K562 (cell line): ENCODE measurements around the gene LRRC59. TPM values are rescaled to one million over a fixed set of nuclear protein-coding genes. Genes with fewer than 3 reads are reported as not detected.

Experiments used
- ATAC-seq: fragments of 200-7000 bp; cut with Tn5 transposase; 3 replicates; pipeline ENCODE4 v1.9.1; 2020; ENCODE audit warnings: moderate library complexity
- BruUV-seq: library from RNA; stranded (reverse); fragments of 400-500 nt; replicated peaks from 2 replicates; lab custom pipeline; 2021; lab: Mats Ljungman, UMichigan
- CTCF ChIA-PET: fragments of 300-600 bp; formaldehyde crosslinking; extraction: SDS; loops from one replicate; lab custom pipeline; 2021; ENCODE audit warnings: low intra/inter-chr PET ratio; lab: Yijun Ruan, JAX
- POLR2A ChIA-PET: fragments of 300-600, 350-650 bp; sonication (Branson Sonifier 250); formaldehyde crosslinking; extraction: SDS; loops from one replicate; lab custom pipeline; 2021; ENCODE audit warnings: antibody characterized with exemption, inconsistent platforms; lab: Yijun Ruan, JAX
- DNase-seq, 4 experiments: peaks; one replicate each; pipeline versions ENCODE4 v3.0.0 to v3.0.0-alpha.2; 2011 to 2018; ENCODE audit warnings: low spot score in 3 of 4, mixed read lengths in 3 of 4; ENCODE audit errors: extremely low read depth in 1 of 4
- FAIRE-seq: peaks from 2 replicates; lab custom pipeline; 2011; peaks lifted over from hg19 to GRCh38; lab: Jason Lieb, UNC
- H2AFZ ChIP-seq: 2 replicates; pipeline ENCODE4 v1.6.0; 2011; ENCODE audit warnings: low read depth, low read length, control low read depth, inconsistent platforms
- H3K27ac ChIP-seq: fragments of 200-600 bp; 3 replicates; pipeline ENCODE4 v1.8.0; 2011; ENCODE audit warnings: low read depth, mild to moderate bottlenecking, control low read depth, inconsistent platforms, low read length, moderate library complexity, mixed read lengths; ENCODE audit errors: extremely low read depth
- H3K27me3 ChIP-seq, 2 experiments: fragments of 300-600 bp in 1 of 2; 2 replicates in 1 of 2; 3 replicates in 1 of 2; pipeline versions ENCODE4 v1.6.0 to v1.8.0; 2011; ENCODE audit warnings: inconsistent platforms in 2 of 2, low read length in 2 of 2, mild to moderate bottlenecking in 1 of 2, mixed read lengths in 1 of 2, moderate library complexity in 1 of 2; ENCODE audit not compliant: control insufficient read depth in 2 of 2, insufficient read depth in 2 of 2
- H3K36me3 ChIP-seq: fragments of 300-600 bp; 3 replicates; pipeline ENCODE4 v1.8.0; 2011; ENCODE audit warnings: mild to moderate bottlenecking, low read length, inconsistent platforms; ENCODE audit not compliant: control insufficient read depth, insufficient read depth
- H3K4me1 ChIP-seq, 2 experiments: fragments of 200-600 bp in 1 of 2; replicated peaks in 1 of 2; 2 replicates in 1 of 2; 3 replicates in 1 of 2; pipeline versions ENCODE4 v1.5.1 to v1.8.0; 2011; ENCODE audit warnings: inconsistent platforms in 2 of 2, low read length in 2 of 2, mild to moderate bottlenecking in 1 of 2, mixed read lengths in 1 of 2, moderate library complexity in 1 of 2; ENCODE audit not compliant: control insufficient read depth in 2 of 2, insufficient read depth in 2 of 2
- H3K4me2 ChIP-seq: 2 replicates; pipeline ENCODE4 v1.6.1; 2011; ENCODE audit warnings: low read length, control low read depth, inconsistent platforms, mixed read lengths; ENCODE audit not compliant: insufficient read depth
- H3K4me3 ChIP-seq: fragments of 200-600 bp; sonication (generic), shearing (Covaris generic); 2 replicates; pipeline ENCODE4 v1.5.1; 2016; ENCODE audit warnings: control low read depth, inconsistent platforms
- H3K79me2 ChIP-seq: fragments of 200-600 bp; 3 replicates; pipeline ENCODE4 v1.8.0; 2011; ENCODE audit warnings: low read length, inconsistent platforms; ENCODE audit not compliant: control insufficient read depth, insufficient read depth
- H3K9ac ChIP-seq, 2 experiments: 2 replicates each; pipeline versions ENCODE4 v1.6.0 to v1.6.1; 2011; ENCODE audit warnings: low read depth in 2 of 2, low read length in 2 of 2, control low read depth in 1 of 2, inconsistent platforms in 1 of 2, mild to moderate bottlenecking in 1 of 2, mixed read lengths in 1 of 2; ENCODE audit not compliant: insufficient read depth in 1 of 2
- H3K9me1 ChIP-seq: one replicate; pipeline ENCODE4 v1.6.0; 2011; ENCODE audit warnings: inconsistent platforms, mild to moderate bottlenecking, low read length, moderate library complexity; ENCODE audit not compliant: control insufficient read depth, insufficient read depth
- H3K9me3 ChIP-seq: replicated peaks from 2 replicates; pipeline ENCODE4 v1.5.1; 2011; ENCODE audit warnings: low read depth, low read length, inconsistent platforms; ENCODE audit not compliant: control insufficient read depth, insufficient read depth
- H4K20me1 ChIP-seq: replicated peaks from 2 replicates; pipeline ENCODE4 v1.6.1; 2011; ENCODE audit warnings: low read length, inconsistent platforms, mixed read lengths; ENCODE audit not compliant: control insufficient read depth, insufficient read depth
- CBX5 ChIP-seq: IDR thresholded peaks from 2 replicates; pipeline ENCODE4 v1.6.1; 2014; ENCODE audit warnings: low read depth, borderline replicate concordance
- CCAR2 ChIP-seq: fragments of 200-400 bp; formaldehyde crosslinking; IDR thresholded peaks from 2 replicates; pipeline ENCODE4 v1.6.1; 2017; ENCODE audit warnings: mild to moderate bottlenecking, low read depth, low read length
- CXXC5 ChIP-seq: fragments of 250-450 bp; sonication (Bioruptor Pico); IDR thresholded peaks from 2 replicates; pipeline ENCODE4 v1.8.0; 2022; ENCODE audit warnings: inconsistent platforms, mild to moderate bottlenecking, moderate library complexity
- HDAC8 ChIP-seq: fragments of 450-650 bp; IDR thresholded peaks from 2 replicates; pipeline ENCODE4 v1.6.1; 2016; ENCODE audit warnings: mild to moderate bottlenecking, missing genetic modification characterization, moderate library complexity, missing compliant biosample characterization
- KAT2B ChIP-seq: IDR thresholded peaks from one replicate; pipeline ENCODE4 v1.6.1; 2012; ENCODE audit warnings: low read depth, mild to moderate bottlenecking, control low read depth, inconsistent platforms, low read length, moderate library complexity
- KLF6 ChIP-seq: fragments of 250-450 bp; sonication (Bioruptor Pico); IDR thresholded peaks from 2 replicates; pipeline ENCODE4 v1.4.0; 2020; ENCODE audit warnings: mild to moderate bottlenecking, moderate library complexity, borderline replicate concordance
- MAFF ChIP-seq: IDR thresholded peaks from 2 replicates; pipeline ENCODE4 v1.6.1; 2012; ENCODE audit warnings: low read length, improper control_type of control experiment
- NR1H2 ChIP-seq: sonication (generic); formaldehyde crosslinking; IDR thresholded peaks from 2 replicates; pipeline ENCODE4 v1.4.0; 2020; ENCODE audit warnings: mild to moderate bottlenecking, missing genetic modification reagents
- POLR2G ChIP-seq: fragments of 200-400 bp; formaldehyde crosslinking; IDR thresholded peaks from 2 replicates; pipeline ENCODE4 v1.6.1; 2017; ENCODE audit warnings: low read depth, mild to moderate bottlenecking, antibody characterized with exemption, low read length, moderate library complexity
- RBFOX2 ChIP-seq: fragments of 200-400 bp; formaldehyde crosslinking; IDR thresholded peaks from 2 replicates; pipeline ENCODE4 v1.6.1; 2017; ENCODE audit warnings: low read depth, mild to moderate bottlenecking, low read length, moderate library complexity
- SAP30 ChIP-seq: fragments of 200-600 bp; sonication (generic); IDR thresholded peaks from 2 replicates; pipeline ENCODE4 v1.6.1; 2012; ENCODE audit warnings: borderline replicate concordance, low read depth, mild to moderate bottlenecking, moderate library complexity, low read length, control low read depth, inconsistent platforms; ENCODE audit not compliant: insufficient read depth, poor library complexity, severe bottlenecking
- SMARCA5 ChIP-seq: fragments of 450-650 bp; IDR thresholded peaks from 2 replicates; pipeline ENCODE4 v1.6.1; 2016
- TBL1XR1 ChIP-seq, 2 experiments: IDR thresholded peaks; 2 replicates each; pipeline ENCODE4 v1.6.1; 2012; ENCODE audit warnings: improper control_type of control experiment in 2 of 2, low read length in 2 of 2, mild to moderate bottlenecking in 1 of 2
- XRCC5 ChIP-seq: fragments of 200-400 bp; formaldehyde crosslinking; IDR thresholded peaks from 2 replicates; pipeline ENCODE4 v1.6.1; 2017; ENCODE audit warnings: low read depth, mild to moderate bottlenecking, low read length
- WGBS: fragments of 100-300 bp; shearing (Covaris generic); methylation state at CpG from one replicate; pipeline ENCODE4 v1.1.6; 2016; ENCODE audit warnings: low coverage, mixed read lengths; ENCODE audit not compliant: insufficient coverage; ENCODE audit errors: missing lambda C conversion rate; 5-methylcytosine and 5-hydroxymethylcytosine counted together
- in situ Hi-C: fragments of 300-500 bp; cut with MboI; formaldehyde crosslinking; loops from 4 replicates; pipeline ENCODE4 v1.15.0; 2018; ENCODE audit warnings: inconsistent platforms, mixed read lengths
- intact Hi-C: fragments of 100-400 bp; cut with micrococcal nuclease; formaldehyde crosslinking; loops from 2 replicates; pipeline ENCODE4 v1.14.2; 2022
- polyA plus RNA-seq, 8 experiments: library from polyadenylated mRNA; depleted of rRNA in 4 of 8; stranded (reverse) in 5 of 8; unstranded in 3 of 8; fragments of >200 nt; fragmentation: Nextera tagmentation in 2 of 8; fragmentation: Illumina TruSeq in 1 of 8; extraction: Ambion mirVana in 2 of 8; extraction: Trizol in 1 of 8; gene quantifications; 2 replicates each; pipeline versions ENCODE4 v1.2.1 to v1.2.3, GENCODE V29; 2011 to 2014; ENCODE audit warnings: inconsistent platforms in 1 of 8, missing spikeins in 1 of 8
- total RNA-seq, 7 experiments: library from RNA; depleted of rRNA in 6 of 7; stranded (reverse); fragments of >200 nt in 6 of 7; fragmentation: Illumina TruSeq in 2 of 7; extraction: Trizol in 2 of 7; gene quantifications; 2 replicates each; pipeline versions ENCODE4 v1.2.1 to v1.2.3, GENCODE V29; 2011 to 2021; ENCODE audit warnings: low replicate concordance in 1 of 7

LRRC59 gene
- total and polyA plus RNA-seq, 9 of the 15 experiments (the other 6 are each of a cell fraction or from before 2014, with no cell fraction given) = 27.8 to 244 (median 154) TPM

- H3K9me1 ChIP-seq = no peaks in the 10 kb centered on the region
- in situ Hi-C loops (no loop called here), intact Hi-C loops (no loop called here)
- no peak overlapping the region for H3K4me2 ChIP-seq
- no peaks in the 10 kb centered on the region; the same call in 1 of the 2 replicates for H4K20me1 ChIP-seq
- CTCF ChIA-PET = no interaction called here
- ATAC-seq = no peak
- 96% methylated on average over 10 of the region's 13 CpGs for WGBS
- DNase-seq = no peak
- H3K27me3 ChIP-seq = no peaks in the 10 kb centered on the region; a peak in 1 of 5 replicates
- BruUV-seq = no TSS peak
- H3K9ac ChIP-seq = no peak overlapping the region
- no peaks in the 10 kb centered on the region for H3K79me2 ChIP-seq
- POLR2A ChIA-PET = no interaction called here
- H3K4me1 ChIP-seq = peaks cover 0 to 26% of the 10 kb centered on the region in 2 experiments; a peak in 1 of 5 replicates
- no peak overlapping the region for H3K4me3 ChIP-seq
- no peak for FAIRE-seq
- peaks cover 56% of the 10 kb centered on the region; the same call in 2 of the 3 replicates for H3K36me3 ChIP-seq
- H3K9me3 ChIP-seq = no peaks in the 10 kb centered on the region
- no peak for TF ChIP-seq CCAR2
- no peak for TF ChIP-seq KLF6
- TF ChIP-seq SAP30 = no peak
- TF ChIP-seq KAT2B = no peak
- TF ChIP-seq TBL1XR1 (IDR thresholded peaks at IDR 0.05; ENCODE audit: low read length in 2 of 2) = no peak
- peak; percentile 40; the same call in 1 of the 2 replicates for TF ChIP-seq POLR2G
- TF ChIP-seq HDAC8 (tag) = no peak
- TF ChIP-seq CBX5 = no peak
- no peak for TF ChIP-seq MAFF
- TF ChIP-seq RBFOX2 = peak; percentile 32
- no peak for TF ChIP-seq NR1H2 (CRISPR knock-in tag)
- no peak for TF ChIP-seq CXXC5
- TF ChIP-seq XRCC5 = no peak
- TF ChIP-seq SMARCA5 = no peak
- no peak overlapping the region for H2AFZ ChIP-seq
- no peak overlapping the region for H3K27ac ChIP-seq
Measured at GRCh38 chr17:50354776-50355175, 42.5 kb downstream of the LRRC59 start.
